Neuron (in vitro differentiated cells): ENCODE results near the gene UBXN4.
A peak's percentile ranks its signal among the peaks of the same experiment; 100 is the strongest.
"Not testable (repeated sequence)": the region's sequence is repeated elsewhere in the genome, so short reads cannot be mapped to it uniquely, and the experiment has no call there.

Experiments
- H2AFZ ChIP-seq: one replicate; pipeline ENCODE4 v1.6.1; 2013; ENCODE audit warnings: low read depth, mild to moderate bottlenecking, inconsistent platforms, low read length, moderate library complexity
- H3K27me3 ChIP-seq: one replicate; pipeline ENCODE4 v1.6.1; 2013; ENCODE audit warnings: low read length; ENCODE audit not compliant: insufficient read depth
- H3K36me3 ChIP-seq: one replicate; pipeline ENCODE4 v1.6.1; 2013; ENCODE audit warnings: low read length; ENCODE audit not compliant: insufficient read depth
- H3K4me1 ChIP-seq: one replicate; pipeline ENCODE4 v1.6.1; 2013; ENCODE audit warnings: low read length; ENCODE audit not compliant: insufficient read depth
- H3K4me3 ChIP-seq: 2 replicates; pipeline ENCODE4 v1.5.1; 2013; ENCODE audit warnings: mild to moderate bottlenecking, low read length, moderate library complexity
- H3K9me3 ChIP-seq: one replicate; pipeline ENCODE4 v1.6.1; 2013; ENCODE audit warnings: low read length

Gene UBXN4

GRCh38 chr2:135741395-135742324, at the start of gene UBXN4:
Gene UBXN4, plus strand, starts transcription at chr2:135741855. Its CDS starts 75 bp downstream, at chr2:135741930.
- H3K36me3 ChIP-seq: peaks cover 12% of the 10 kb centered on the region

GRCh38 chr2:135694711-135695110, 46.9 kb upstream of the UBXN4 start:
- no peaks in the 10 kb centered on the region for H3K9me3 ChIP-seq
- no peaks in the 10 kb centered on the region for H3K27me3 ChIP-seq
- no peak overlapping the region for H3K4me3 ChIP-seq
- H2AFZ ChIP-seq: no peak overlapping the region
- H3K4me1 ChIP-seq: no peaks in the 10 kb centered on the region
- H3K36me3 ChIP-seq: peaks cover 8% of the 10 kb centered on the region

More at GRCh38 chr2:135741395-135742324, at the start of gene UBXN4:
- Histone ChIP-seq H3K27me3 (no peaks in the 10 kb centered on the region), H3K9me3 (peaks cover 2% of the 10 kb centered on the region), H2AFZ (peak within 1 kb of the TSS; percentile 75), H3K4me3 (peak within 1 kb of the TSS; percentile 72), H3K4me1 (peaks cover 10% of the 10 kb centered on the region)

DNA sequence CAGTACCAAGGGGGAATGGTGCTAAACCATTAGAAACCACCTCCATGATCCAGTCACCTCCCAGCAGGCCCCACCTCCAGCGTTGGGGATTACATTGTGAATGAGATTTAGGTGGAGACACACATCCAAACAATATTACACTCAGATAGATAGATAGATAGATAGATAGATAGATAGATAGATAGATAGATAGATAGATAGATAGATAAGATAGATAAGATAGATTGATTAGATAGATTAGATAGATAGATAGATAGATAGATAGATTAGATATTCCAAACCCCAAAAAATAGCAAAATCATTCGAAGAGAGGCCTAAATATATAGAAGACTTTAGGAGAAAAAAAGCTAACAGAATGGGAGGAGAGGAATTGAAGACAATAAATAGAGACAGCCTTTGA, 42.8 kb upstream of the UBXN4 start:
- H3K4me3 ChIP-seq: no peak overlapping the region
- H2AFZ ChIP-seq: no peak overlapping the region
- no peaks in the 10 kb centered on the region for H3K9me3 ChIP-seq
- H3K36me3 ChIP-seq: peaks cover 10% of the 10 kb centered on the region
- no peaks in the 10 kb centered on the region for H3K27me3 ChIP-seq
- no peaks in the 10 kb centered on the region for H3K4me1 ChIP-seq

GRCh38 chr2:135701442-135701841, 40.2 kb upstream of the UBXN4 start:
- Histone ChIP-seq H2AFZ (no peak overlapping the region), H3K36me3 (peaks cover 4% of the 10 kb centered on the region), H3K27me3 (no peaks in the 10 kb centered on the region), H3K4me1 (no peaks in the 10 kb centered on the region), H3K4me3 (no peak overlapping the region), H3K9me3 (no peaks in the 10 kb centered on the region)

- Histone ChIP-seq H3K27me3 (no peaks in the 10 kb centered on the region), H3K4me1 (no peaks in the 10 kb centered on the region), H3K9me3 (no peaks in the 10 kb centered on the region), H3K4me3 (no peak overlapping the region), H2AFZ (no peak overlapping the region), H3K36me3 (peaks cover 2% of the 10 kb centered on the region)
These were observed 38.4 kb upstream of the UBXN4 start for GRCh38 chr2:135703300-135703699.

- H3K9me3 ChIP-seq, H3K4me1 ChIP-seq, H3K27me3 ChIP-seq, H2AFZ ChIP-seq, H3K36me3 ChIP-seq, H3K4me3 ChIP-seq: not testable (repeated sequence)
These were observed 37.6 kb upstream of the UBXN4 start for GRCh38 chr2:135704075-135704474.

GRCh38 chr2:135708159-135708558, 33.5 kb upstream of the UBXN4 start:
- Histone ChIP-seq H3K27me3 (no peaks in the 10 kb centered on the region), H3K36me3 (peaks cover 11% of the 10 kb centered on the region), H2AFZ (no peak overlapping the region), H3K4me1 (no peaks in the 10 kb centered on the region), H3K9me3 (no peaks in the 10 kb centered on the region), H3K4me3 (no peak overlapping the region)

GRCh38 chr2:135709992-135710391, 31.7 kb upstream of the UBXN4 start:
- H3K36me3 ChIP-seq: peaks cover 17% of the 10 kb centered on the region
- H3K9me3 ChIP-seq: no peaks in the 10 kb centered on the region
- no peaks in the 10 kb centered on the region for H3K27me3 ChIP-seq
- no peaks in the 10 kb centered on the region for H3K4me1 ChIP-seq
- no peak overlapping the region for H2AFZ ChIP-seq
- no peak overlapping the region for H3K4me3 ChIP-seq

DNA sequence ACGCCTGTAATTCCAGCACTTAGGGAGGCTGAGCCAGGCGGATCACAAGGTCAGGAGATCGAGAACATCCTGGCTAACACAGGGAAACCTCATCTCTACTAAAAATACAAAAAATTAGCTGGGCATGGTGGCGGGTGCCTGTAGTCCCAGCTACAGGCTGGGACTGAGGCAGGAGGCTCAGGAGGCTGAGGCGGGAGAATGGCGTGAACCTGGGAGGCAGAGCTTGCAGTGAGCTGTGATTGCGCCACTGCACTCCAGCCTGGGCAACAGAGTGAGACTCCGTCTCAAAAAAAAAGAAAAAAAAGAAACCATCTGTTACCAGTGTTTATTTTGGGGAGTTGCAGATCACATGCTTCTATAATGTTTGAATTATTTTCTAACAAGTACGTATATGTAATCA, 26.6 kb upstream of the UBXN4 start:
- H3K27me3 ChIP-seq: not testable (repeated sequence)

GRCh38 chr2:135728064-135728743, 13.5 kb upstream of the UBXN4 start:
- Histone ChIP-seq H3K36me3 (peaks cover 18% of the 10 kb centered on the region), H3K27me3 (no peaks in the 10 kb centered on the region), H3K9me3 (no peaks in the 10 kb centered on the region), H3K4me3 (no peak overlapping the region), H3K4me1 (no peaks in the 10 kb centered on the region), H2AFZ (no peak overlapping the region)

More for the DNA sequence above, 26.6 kb upstream of the UBXN4 start:
- not testable (repeated sequence) for H2AFZ ChIP-seq, H3K4me1 ChIP-seq, H3K4me3 ChIP-seq, H3K9me3 ChIP-seq
- H3K36me3 ChIP-seq: peaks cover 44% of the 10 kb centered on the region

DNA sequence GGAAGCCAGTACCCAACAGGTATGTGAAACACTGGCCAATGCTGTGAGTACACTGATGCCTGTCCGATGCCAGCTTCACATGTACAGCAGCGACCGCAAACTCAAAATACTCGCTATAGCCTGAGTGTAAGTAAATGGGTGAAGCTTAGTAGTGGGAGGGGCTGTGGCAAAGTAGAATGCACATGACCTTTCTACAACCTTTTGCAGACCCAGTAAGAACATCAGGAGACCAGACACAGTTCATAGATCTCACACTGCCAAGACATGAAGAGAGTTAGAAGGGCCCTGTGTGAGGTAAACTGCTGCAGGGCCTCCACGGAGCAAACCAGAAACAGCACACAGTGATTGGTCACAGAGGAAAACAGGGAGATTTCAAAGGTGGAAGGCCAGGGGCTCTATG, 9.1 kb upstream of the UBXN4 start:
- Histone ChIP-seq H3K27me3 (no peaks in the 10 kb centered on the region), H3K4me1 (no peaks in the 10 kb centered on the region), H3K36me3 (no peaks in the 10 kb centered on the region), H3K9me3 (no peaks in the 10 kb centered on the region), H3K4me3 (no peak overlapping the region), H2AFZ (no peak overlapping the region)

DNA sequence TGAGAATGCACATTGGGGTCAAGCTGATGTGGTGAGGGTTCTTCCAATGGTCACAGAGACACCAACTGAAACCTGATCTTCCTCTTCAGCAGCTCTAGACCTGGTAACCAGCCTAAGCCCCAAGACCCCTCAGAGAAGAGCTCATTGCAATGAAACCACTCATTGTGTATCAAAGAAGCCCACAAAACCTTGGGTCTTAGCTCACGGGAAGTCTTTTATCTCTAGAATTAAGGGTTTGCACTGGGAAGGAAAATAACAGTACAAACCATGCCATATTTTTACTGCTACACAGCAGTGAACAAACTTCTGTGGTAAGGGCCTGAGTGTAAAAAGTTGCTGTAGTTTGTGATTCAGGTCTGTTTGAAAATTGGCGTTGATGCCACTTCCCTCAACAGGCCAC, 8.6 kb upstream of the UBXN4 start:
- Histone ChIP-seq H3K4me3 (no peak overlapping the region), H3K36me3 (no peaks in the 10 kb centered on the region), H3K27me3 (no peaks in the 10 kb centered on the region), H2AFZ (no peak overlapping the region), H3K9me3 (no peaks in the 10 kb centered on the region), H3K4me1 (no peaks in the 10 kb centered on the region)

- Histone ChIP-seq H3K27me3 (no peaks in the 10 kb centered on the region), H2AFZ (no peak overlapping the region), H3K36me3 (no peaks in the 10 kb centered on the region), H3K4me3 (no peak overlapping the region), H3K4me1 (no peaks in the 10 kb centered on the region), H3K9me3 (no peaks in the 10 kb centered on the region)
These were observed 5.1 kb upstream of the UBXN4 start for GRCh38 chr2:135736546-135736945.
